AG04450 (cell line): ENCODE results near the gene FBXL5. TPM values are rescaled to one million over a fixed set of nuclear protein-coding genes. Genes with fewer than 3 reads are reported as not detected.
"Not testable (repeated sequence)": the region's sequence is repeated elsewhere in the genome, so short reads cannot be mapped to it uniquely, and the experiment has no call there.

Experiments
- CTCF ChIA-PET: fragments of 300-600, 350-600 bp; formaldehyde crosslinking; extraction: SDS; loops from one replicate; lab custom pipeline; 2022; ENCODE audit warnings: antibody characterized with exemption, inconsistent platforms; lab: Charles Lee
- POLR2A ChIA-PET: fragments of 350-600 bp; formaldehyde crosslinking; extraction: SDS; loops from one replicate; lab custom pipeline; 2021; ENCODE audit warnings: antibody characterized with exemption, inconsistent platforms; lab: Yijun Ruan, JAX
- DNase-seq: peaks from one replicate; pipeline ENCODE4 v3.0.0-alpha.2; 2011; ENCODE audit warnings: low read depth, low spot score
- H3K27ac ChIP-seq: one replicate; pipeline ENCODE4 v1.5.1; 2012; ENCODE audit warnings: low read depth, low read length, control low read depth
- H3K27me3 ChIP-seq: one replicate; pipeline ENCODE4 v1.6.0; 2012; ENCODE audit warnings: low read length; ENCODE audit not compliant: control insufficient read depth, insufficient read depth
- H3K4me3 ChIP-seq: 2 replicates; pipeline ENCODE4 v1.5.1; 2011; ENCODE audit warnings: mild to moderate bottlenecking, low read depth, low read length, control low read depth
- H3K9me3 ChIP-seq: 2 replicates; pipeline ENCODE4 v1.5.1; 2012; ENCODE audit warnings: low read length; ENCODE audit not compliant: control insufficient read depth, insufficient read depth
- CTCF ChIP-seq: IDR thresholded peaks from 2 replicates; pipeline ENCODE4 v1.5.1; 2011; ENCODE audit warnings: low read depth, low read length, control low read depth, inconsistent platforms
- polyA plus RNA-seq: library from polyadenylated mRNA; depleted of rRNA; stranded (reverse); fragments of >200 nt; gene quantifications from 2 replicates; pipeline ENCODE4 v1.2.3, GENCODE V29; 2011

The FBXL5 gene
- polyA plus RNA-seq, 1 experiment: 56.4 TPM

- no peak for TF ChIP-seq CTCF
- no peaks in the 10 kb centered on the region for H3K27me3 ChIP-seq
- H3K9me3 ChIP-seq: peaks cover 5% of the 10 kb centered on the region
- no peak for DNase-seq
- ChIA-PET CTCF (interaction anchor here (1.0 to 2.0 kb wide), 4 partner anchors 10 to 172 kb away, joined by 3 to 6 read pairs (median 3); no protein-coding TSS in a partner anchor), POLR2A (no interaction called here)
- H3K27ac ChIP-seq: no peak overlapping the region
- H3K4me3 ChIP-seq: peak overlapping the region; percentile 30
Measured at GRCh38 chr4:15651676-15652075, 3.5 kb downstream of the FBXL5 start.

GRCh38 chr4:15649914-15650545 lies 5.1 kb downstream of the FBXL5 start:
- Histone ChIP-seq H3K27ac (no peak overlapping the region), H3K9me3 (no peaks in the 10 kb centered on the region), H3K27me3 (no peaks in the 10 kb centered on the region), H3K4me3 (no peak overlapping the region)
- CTCF ChIA-PET: interaction anchor here (0.6 to 1.0 kb wide), 6 partner anchors 13 to 628 kb away, joined by 3 read pairs; partner anchors contain the start of gene CC2D2A
- POLR2A ChIA-PET: no interaction called here
- no peak for DNase-seq
- TF ChIP-seq CTCF: peak; percentile 67

GRCh38 chr4:15648600-15648999 lies 6.6 kb downstream of the FBXL5 start:
- ChIA-PET CTCF (no interaction called here), POLR2A (no interaction called here)
- Histone ChIP-seq H3K27ac (no peak overlapping the region), H3K9me3 (no peaks in the 10 kb centered on the region), H3K4me3 (no peak overlapping the region), H3K27me3 (no peaks in the 10 kb centered on the region)
- no peak for TF ChIP-seq CTCF
- no peak for DNase-seq

- no peak for TF ChIP-seq CTCF
- Histone ChIP-seq H3K27me3 (no peaks in the 10 kb centered on the region), H3K9me3 (no peaks in the 10 kb centered on the region), H3K4me3 (no peak overlapping the region), H3K27ac (no peak overlapping the region)
- CTCF ChIA-PET: no interaction called here
- DNase-seq: no peak
- POLR2A ChIA-PET: no interaction called here
Measured at GRCh38 chr4:15638418-15638817, 16.7 kb downstream of the FBXL5 start.

DNA sequence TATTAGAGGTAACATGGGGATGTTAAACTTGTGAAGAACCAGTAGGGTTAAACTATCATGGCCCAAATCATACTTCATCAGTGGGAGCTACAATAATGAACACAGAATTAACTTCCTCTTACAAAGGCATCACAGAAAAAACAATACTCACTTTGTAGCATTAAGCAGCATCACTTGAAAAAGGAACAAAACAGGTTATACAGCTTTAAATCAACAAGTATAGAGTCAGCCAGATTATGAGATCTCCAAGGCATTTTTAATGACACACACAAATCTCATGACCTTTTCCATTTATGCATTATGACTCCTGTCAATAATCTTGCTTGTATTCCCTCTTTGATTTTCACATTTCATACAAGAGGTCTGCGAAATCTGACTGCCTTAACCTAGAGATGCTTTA lies 18.3 kb downstream of the FBXL5 start:
- H3K9me3 ChIP-seq: no peaks in the 10 kb centered on the region
- CTCF ChIA-PET: interaction anchor here (1.3 kb wide), 1 partner anchor 13 kb away, joined by 3 read pairs; no protein-coding TSS in a partner anchor
- H3K27me3 ChIP-seq: no peaks in the 10 kb centered on the region
- H3K27ac ChIP-seq: no peak overlapping the region
- H3K4me3 ChIP-seq: no peak overlapping the region
- DNase-seq: no peak
- TF ChIP-seq CTCF: no peak
- POLR2A ChIA-PET: no interaction called here

DNA sequence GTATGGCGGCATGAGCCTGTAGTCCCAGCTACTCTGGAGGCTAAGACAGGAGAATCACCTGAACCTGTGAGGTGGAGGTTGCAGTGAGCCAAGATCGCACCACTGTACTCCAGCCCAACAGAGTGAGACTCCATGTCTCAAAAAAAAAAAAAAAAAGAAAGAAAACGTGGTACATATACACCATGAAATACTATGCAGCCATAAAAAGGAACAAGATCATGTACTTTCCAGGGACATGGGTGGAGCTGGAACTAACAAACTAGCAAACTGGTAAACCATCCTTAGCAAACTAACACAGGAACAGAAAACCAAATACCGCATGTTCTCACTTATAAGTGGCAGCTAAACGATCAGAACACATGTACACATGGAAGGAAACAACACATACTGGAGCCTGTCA lies 37.8 kb downstream of the FBXL5 start:
- CTCF ChIA-PET, H3K27me3 ChIP-seq, H3K27ac ChIP-seq, H3K9me3 ChIP-seq, DNase-seq, H3K4me3 ChIP-seq: not testable (repeated sequence)
- POLR2A ChIA-PET: interaction anchor here (0.7 kb wide), 1 partner anchor 74 kb away, joined by 4 read pairs; no protein-coding TSS in a partner anchor

DNA sequence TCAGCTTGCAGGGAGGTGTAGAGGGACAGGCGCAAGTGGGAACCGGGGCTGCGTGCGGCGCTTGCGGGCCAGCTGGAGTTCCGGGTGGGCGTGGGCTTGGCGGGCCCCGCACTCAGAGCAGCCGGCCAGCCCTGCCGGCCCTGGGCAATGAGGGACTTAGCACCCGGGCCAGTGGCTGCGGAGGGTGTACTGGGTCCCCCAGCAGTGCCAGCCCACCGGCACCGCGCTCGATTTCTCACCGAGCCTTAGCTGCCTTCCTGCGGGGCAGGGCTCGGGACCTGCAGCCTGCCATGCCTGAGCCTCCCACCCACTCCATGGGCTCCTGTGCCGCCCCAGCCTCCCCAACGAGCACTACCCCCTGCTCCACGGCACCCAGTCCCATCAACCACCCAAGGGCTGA lies 40.3 kb downstream of the FBXL5 start:
- H3K9me3 ChIP-seq, DNase-seq, H3K27me3 ChIP-seq, H3K4me3 ChIP-seq, CTCF ChIA-PET, POLR2A ChIA-PET, H3K27ac ChIP-seq: not testable (repeated sequence)
